NCI-H2081 treated with DMSO at 0.1 percent for 48 hours (cell line): ENCODE data around the gene KLHDC8A.
"Not testable (repeated sequence)": the region's sequence is repeated elsewhere in the genome, so short reads cannot be mapped to it uniquely, and the experiment has no call there.

Experiments used
- DNase-seq: peaks from one replicate; lab custom pipeline; 2025; lab: John Stamatoyannopoulos, UW

KLHDC8A gene

GRCh38 chr1:205318231-205318991, 38.3 kb downstream of the KLHDC8A start:
- peak; percentile 55 for DNase-seq

GRCh38 chr1:205317311-205317917, 39.3 kb downstream of the KLHDC8A start:
- DNase-seq: peak; percentile 76

- no peak for DNase-seq
Observed at GRCh38 chr1:205316161-205316566, 40.6 kb downstream of the KLHDC8A start.

GRCh38 chr1:205315008-205315618, 41.6 kb downstream of the KLHDC8A start:
- DNase-seq: no peak

- DNase-seq: no peak
Observed at GRCh38 chr1:205313563-205314308, 43.0 kb downstream of the KLHDC8A start.

- no peak for DNase-seq
Observed at GRCh38 chr1:205312866-205313562, 43.7 kb downstream of the KLHDC8A start.

- no peak for DNase-seq
Observed at GRCh38 chr1:205310976-205311704, 45.6 kb downstream of the KLHDC8A start.

GRCh38 chr1:205309741-205310140, 47.0 kb downstream of the KLHDC8A start:
- no peak for DNase-seq

- DNase-seq: no peak
Observed at GRCh38 chr1:205306929-205307566, 49.7 kb downstream of the KLHDC8A start.

- DNase-seq: no peak
Observed at GRCh38 chr1:205304695-205305070, 52.0 kb downstream of the KLHDC8A start.

- DNase-seq: no peak
Observed at GRCh38 chr1:205304046-205304694, 52.6 kb downstream of the KLHDC8A start.

- DNase-seq: no peak
Observed at GRCh38 chr1:205303247-205303888, 53.4 kb downstream of the KLHDC8A start.

GRCh38 chr1:205301842-205302588, 54.7 kb downstream of the KLHDC8A start:
- DNase-seq: no peak

- no peak for DNase-seq
Observed at GRCh38 chr1:205301205-205301821, 55.4 kb downstream of the KLHDC8A start.

- no peak for DNase-seq
Observed at GRCh38 chr1:205300149-205300548, 56.6 kb downstream of the KLHDC8A start.

- DNase-seq: no peak
Observed at GRCh38 chr1:205298191-205298994, 58.3 kb downstream of the KLHDC8A start.

GRCh38 chr1:205297546-205298177, 59.1 kb downstream of the KLHDC8A start:
- not testable (repeated sequence) for DNase-seq
